Measurements from ENCODE around the gene IGF1R. TPM values are rescaled to one million over a fixed set of nuclear protein-coding genes. Genes with fewer than 3 reads are reported as not detected.

Gene IGF1R
- total and polyA plus RNA-seq, 2 of the 13 experiments (the other 11 are each of a cell fraction or from before 2014, with no cell fraction given): 15.9 to 18.4 TPM

GRCh38 chr15:98745179-98745578 is 96.8 kb downstream of the IGF1R start (continued):
- TF ChIP-seq MLLT10 (CRISPR knock-in tag; IDR thresholded peaks at IDR 0.05) (no peak), WIZ (CRISPR knock-in tag; IDR thresholded peaks at IDR 0.05) (no peak), ZNF709 (CRISPR knock-in tag; IDR thresholded peaks at IDR 0.05) (no peak), ZNF768 (CRISPR knock-in tag; IDR thresholded peaks at IDR 0.05) (no peak), SMARCE1 (IDR thresholded peaks at IDR 0.05; ENCODE audit: borderline replicate concordance) (no peak), TERF1 (CRISPR knock-in tag; IDR thresholded peaks at IDR 0.05) (no peak), ZNF496 (CRISPR knock-in tag; IDR thresholded peaks at IDR 0.05; ENCODE audit: insufficient replicate concordance) (no peak), ZNF547 (CRISPR knock-in tag; IDR thresholded peaks at IDR 0.05) (no peak), NFE2L2 (IDR thresholded peaks at IDR 0.05; ENCODE audit: low read length) (no peak), FOXA1 (IDR thresholded peaks at IDR 0.05) (no peak), FOXA1 (CRISPR knock-in tag; IDR thresholded peaks at IDR 0.05) (no peak), ZNF160 (CRISPR knock-in tag; IDR thresholded peaks at IDR 0.05) (no peak)
- TF ChIP-seq, protein P1, sequence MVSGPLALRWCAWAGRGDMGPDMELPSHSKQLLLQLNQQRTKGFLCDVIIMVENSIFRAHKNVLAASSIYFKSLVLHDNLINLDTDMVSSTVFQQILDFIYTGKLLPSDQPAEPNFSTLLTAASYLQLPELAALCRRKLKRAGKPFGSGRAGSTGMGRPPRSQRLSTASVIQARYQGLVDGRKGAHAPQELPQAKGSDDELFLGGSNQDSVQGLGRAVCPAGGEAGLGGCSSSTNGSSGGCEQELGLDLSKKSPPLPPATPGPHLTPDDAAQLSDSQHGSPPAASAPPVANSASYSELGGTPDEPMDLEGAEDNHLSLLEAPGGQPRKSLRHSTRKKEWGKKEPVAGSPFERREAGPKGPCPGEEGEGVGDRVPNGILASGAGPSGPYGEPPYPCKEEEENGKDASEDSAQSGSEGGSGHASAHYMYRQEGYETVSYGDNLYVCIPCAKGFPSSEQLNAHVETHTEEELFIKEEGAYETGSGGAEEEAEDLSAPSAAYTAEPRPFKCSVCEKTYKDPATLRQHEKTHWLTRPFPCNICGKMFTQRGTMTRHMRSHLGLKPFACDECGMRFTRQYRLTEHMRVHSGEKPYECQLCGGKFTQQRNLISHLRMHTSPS (CRISPR knock-in tag; IDR thresholded peaks at IDR 0.05; ENCODE audit: low read depth): no peak
